GM11168 (cell line): ENCODE results near the gene RNF214.

Experiments
- in situ Hi-C: fragments of 300-500 bp; cut with MboI; formaldehyde crosslinking; loops from one replicate; pipeline ENCODE4 v1.12.0; 2022; ENCODE audit warnings: low sequenced_read_pairs; ENCODE audit not compliant: unreplicated experiment

The RNF214 gene

DNA sequence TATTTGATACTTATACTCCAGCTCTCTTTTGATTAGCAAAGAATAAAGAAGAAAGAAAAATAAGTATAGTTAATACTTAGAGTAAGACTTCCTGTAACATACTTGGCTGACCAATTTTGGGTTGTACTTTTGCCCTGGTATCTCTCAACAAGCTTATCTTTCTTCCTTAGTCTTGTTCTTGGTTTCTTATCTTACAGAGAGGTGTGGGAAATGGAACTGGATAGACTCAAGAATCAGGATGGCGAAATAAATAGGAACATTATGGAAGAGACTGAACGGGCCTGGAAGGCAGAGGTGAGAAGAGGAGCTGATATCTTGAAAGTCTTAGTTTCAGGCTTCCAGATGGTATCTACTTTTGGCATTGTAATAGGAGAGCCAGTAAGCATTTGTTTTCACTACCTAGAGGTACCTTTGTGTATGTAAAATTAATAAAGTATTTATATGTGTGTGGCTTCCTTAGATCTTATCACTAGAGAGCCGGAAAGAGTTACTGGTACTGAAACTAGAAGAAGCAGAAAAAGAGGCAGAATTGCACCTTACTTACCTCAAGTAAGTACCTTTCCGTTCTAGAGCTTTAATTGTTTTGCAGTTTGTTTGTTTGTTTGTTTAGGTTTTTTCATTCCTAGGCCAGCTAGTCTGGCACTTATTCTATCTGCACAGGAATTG is 47.4 kb downstream of the RNF214 start:
- in situ Hi-C loops, result loop anchor here (5.0 kb wide), 1 partner anchor 37 kb away; the partner anchor contains the start of gene BACE1

DNA sequence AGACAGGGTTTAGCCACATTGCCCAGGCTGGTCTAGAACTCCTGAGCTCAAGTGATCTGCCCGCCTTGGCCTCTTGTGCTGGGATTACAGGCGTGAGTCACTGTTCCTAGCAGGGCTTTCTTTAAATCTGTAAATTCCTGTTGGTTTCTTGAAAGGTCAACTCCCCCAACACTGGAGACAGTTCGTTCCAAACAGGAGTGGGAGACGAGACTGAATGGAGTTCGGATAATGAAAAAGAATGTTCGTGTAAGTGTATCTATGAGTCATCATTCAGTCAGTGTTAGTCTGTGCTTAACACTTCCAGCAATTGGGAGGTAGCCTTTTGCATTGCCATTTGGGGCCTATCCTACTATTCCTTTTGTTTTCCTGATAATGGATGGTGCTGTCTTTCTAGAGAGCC is 48.7 kb downstream of the RNF214 start:
- in situ Hi-C loops, result loop anchor here (5.0 kb wide), 1 partner anchor 36 kb away; the partner anchor contains the start of gene BACE1

DNA sequence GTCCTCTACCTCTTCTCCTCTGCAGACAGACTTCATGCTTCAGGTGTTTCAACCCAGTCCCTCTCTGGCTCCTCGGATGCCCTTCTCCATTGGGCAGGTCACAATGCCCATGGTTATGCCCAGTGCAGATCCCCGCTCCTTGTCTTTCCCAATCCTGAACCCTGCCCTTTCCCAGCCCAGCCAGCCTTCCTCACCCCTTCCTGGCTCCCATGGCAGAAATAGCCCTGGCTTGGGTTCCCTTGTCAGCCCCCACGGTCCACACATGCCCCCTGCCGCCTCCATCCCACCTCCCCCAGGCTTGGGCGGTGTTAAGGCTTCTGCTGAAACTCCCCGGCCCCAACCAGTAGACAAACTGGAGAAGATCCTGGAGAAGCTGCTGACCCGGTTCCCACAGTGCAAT is 49.4 kb downstream of the RNF214 start:
- in situ Hi-C loops, result loop anchor here (5.0 kb wide), 1 partner anchor 35 kb away; the partner anchor contains the start of gene BACE1

DNA sequence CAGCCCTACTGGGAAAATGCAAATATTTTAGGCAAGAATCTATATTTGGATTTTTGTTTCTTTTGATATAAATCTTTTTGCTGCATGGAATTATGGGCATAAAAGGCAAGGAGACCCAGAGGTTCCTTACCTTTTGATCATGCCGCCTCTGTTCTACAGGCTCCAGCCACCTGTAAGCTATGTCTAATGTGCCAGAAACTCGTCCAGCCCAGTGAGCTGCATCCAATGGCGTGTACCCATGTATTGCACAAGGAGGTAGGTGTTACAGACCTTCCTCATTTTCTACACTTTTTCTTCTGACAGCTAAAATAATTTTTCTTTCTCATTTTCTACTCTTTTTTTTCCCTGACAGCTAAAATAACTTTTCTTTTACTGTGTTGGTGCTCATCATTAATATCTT is 50.5 kb downstream of the RNF214 start:
- in situ Hi-C loops, result loop anchor here (5.0 kb wide), 1 partner anchor 34 kb away; the partner anchor contains the start of gene BACE1

DNA sequence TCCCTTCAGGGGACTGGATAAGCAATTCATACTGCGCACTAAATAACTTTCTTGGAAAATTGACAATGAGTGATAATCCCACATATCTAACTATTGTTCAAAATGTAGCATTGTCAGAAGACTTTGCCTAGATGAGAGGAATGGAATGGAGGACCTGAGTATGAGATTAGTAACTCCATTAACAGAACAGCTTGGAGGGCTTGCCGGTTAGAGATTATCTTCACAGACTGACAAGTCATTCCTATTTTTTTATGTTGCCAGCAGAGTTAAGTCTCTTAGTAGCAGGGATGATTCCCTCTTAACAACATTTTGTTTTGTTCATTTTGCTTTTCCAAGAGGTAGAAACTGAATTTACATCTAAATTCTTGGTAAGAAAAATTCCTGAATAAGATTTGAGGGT is 51.6 kb downstream of the RNF214 start:
- in situ Hi-C loops, result loop anchor here (5.0 kb wide), 1 partner anchor 33 kb away; the partner anchor contains the start of gene BACE1

DNA sequence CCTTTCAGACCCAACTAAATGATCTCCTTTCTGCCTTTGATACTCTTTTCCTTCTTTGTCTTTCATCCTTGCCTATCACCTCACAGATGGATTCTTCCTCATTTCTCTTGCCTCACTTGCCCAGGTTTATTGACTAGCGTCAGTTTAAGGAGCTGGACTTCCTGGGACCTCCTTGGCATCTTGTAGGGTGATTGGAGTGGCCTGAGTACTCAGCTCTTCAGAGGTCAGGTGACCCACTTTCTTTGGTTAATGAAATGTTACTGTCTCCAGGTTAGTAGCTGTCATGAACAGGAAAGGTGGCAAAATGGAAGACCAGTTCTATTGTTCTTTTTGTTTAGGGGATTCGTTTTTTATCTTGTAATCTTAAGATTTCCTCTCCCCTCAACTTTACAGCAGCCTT is 54.1 kb downstream of the RNF214 start:
- in situ Hi-C loops, result no loop called here

DNA sequence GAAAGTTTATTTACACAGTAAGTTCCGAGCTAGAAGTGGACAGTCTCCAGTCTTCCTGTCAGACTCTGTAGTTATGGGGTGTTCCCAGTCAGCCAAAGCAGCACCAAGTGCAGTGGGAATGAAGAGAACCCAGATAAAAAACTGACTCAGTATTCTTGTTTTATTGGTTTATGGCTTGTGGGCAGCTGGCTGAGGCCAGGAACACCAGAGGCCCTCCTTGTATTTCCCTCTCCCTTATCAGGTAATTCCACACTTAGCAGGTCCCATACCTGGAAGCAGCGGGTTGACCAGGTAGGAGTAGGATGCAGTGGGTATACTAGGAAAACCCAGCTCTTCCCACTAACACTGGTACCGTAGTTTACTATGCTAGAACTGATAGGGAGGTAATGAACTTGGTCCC is 55.2 kb downstream of the RNF214 start:
- in situ Hi-C loops, result no loop called here

DNA sequence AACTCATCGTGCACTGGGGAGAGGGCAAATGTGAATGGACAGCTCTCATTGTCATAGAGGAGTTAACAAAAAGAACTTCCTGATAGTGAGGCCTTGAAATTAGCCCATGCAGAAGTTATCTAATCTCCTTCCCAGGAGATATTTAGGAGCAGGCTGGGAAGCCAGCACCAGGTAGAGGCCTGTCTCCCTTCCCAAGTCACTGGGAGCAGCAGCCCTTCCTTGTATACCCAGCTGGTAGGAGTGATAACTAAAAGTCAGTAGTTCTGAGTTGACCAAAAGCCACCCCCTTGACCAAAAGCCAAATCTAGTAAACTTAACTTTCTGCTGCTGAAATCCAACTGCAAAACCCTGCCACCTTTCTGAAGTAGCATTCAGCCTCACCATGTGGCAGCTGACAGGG is 57.3 kb downstream of the RNF214 start:
- in situ Hi-C loops, result no loop called here

DNA sequence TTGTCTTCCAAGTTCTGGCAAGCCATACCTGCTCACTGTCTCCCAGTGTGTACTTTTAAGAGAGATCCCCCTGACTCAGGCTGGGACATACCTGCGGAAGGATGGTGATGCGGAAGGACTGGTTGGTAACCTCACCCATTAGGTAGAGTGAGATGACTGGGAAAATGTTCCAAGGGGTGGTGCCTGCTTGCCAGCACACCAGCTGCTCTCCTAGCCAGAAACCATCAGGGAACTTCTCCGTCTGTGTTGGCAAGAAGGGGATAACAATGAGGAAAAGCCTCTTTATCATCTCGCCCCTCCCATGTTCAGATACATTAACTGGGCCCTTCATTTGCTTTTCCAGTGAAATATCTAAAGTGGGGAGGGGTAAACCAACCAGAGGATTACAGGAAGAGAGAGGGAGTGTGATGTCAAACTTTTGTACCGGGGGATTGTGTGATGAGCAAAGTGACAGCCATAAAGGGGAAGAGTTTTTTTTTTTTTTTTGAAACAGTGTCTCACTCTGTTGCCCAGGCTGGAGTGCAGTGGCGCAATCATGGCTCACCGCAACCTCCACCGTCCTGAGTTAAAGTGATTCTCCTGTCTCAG is 58.4 kb downstream of the RNF214 start, which contains the start of gene BACE1-AS:
TSS of gene BACE1-AS (plus strand) at position 538 of the 588 bp plus-strand sequence.
- in situ Hi-C loops, result no loop called here

DNA sequence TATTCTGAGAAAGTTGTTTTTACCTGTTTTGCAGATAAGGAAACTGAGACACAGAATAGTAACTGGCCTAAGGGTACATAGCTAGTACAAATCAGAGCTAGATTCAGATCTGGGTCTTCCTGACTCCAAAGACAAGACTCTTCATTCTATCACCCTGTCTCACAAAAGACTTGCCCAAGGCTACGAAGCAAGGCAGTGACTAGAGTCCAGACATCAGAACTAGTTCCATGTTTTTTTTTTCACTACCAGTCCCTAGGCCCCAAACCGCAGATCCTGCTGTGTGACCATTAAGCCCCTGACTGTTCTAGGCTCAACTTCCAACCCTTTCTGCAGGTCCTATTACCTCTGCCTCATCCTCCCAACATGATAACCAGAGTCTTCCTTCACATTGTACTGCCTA is 60.1 kb downstream of the RNF214 start:
- in situ Hi-C loops, result no loop called here

DNA sequence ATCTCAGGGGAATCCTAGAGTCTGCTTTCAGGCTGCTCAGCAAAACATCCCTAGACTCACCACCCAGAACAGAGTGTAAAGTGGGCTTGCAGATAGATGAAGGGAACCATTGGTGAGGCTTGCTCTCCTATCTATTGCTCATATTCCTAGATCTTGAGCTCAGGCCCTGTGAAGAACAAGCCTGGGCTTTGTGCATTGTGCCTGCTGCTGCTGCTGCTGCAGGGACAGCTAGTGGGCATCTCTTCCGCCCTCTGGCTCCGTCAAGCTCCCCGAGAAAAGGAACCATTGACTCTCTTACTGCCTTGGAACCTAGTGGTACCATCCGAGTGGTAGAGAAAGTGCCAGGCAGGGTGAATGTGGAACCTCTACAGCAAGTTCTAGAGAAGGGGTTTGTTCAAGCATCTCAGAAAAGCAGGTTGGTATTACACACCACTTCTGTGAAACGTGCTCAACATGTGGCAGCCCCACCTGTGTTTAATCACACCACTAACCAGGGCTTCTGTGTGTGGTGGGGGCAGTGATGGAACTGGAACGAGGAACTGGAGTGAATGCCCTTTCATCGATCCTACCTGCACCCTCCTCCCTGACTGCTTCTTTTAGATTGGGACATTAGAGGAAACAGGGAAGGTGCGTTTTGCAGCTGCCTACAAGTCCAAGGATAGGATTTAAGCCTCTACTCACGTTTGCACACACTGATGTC is 63.1 kb downstream of the RNF214 start:
- in situ Hi-C loops, result no loop called here

DNA sequence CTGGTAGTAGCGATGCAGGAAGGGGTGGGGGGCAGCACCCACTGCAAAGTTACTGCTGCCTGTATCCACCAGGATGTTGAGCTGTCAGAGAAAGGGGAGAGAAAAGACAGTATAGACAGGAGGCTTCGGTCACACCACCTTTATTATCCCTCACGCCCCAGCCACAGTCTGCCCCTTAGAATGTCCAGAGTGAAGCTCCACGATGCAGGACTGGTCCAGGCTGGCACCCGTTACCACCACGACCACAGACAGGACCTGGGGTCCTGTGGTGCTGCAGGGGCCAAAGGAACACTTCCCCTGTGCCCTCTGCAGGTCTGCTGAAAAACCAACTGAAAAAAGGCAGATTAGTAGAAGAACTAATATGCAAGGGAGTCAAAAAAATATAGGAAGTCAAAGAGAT is 64.4 kb downstream of the RNF214 start:
- in situ Hi-C loops, result no loop called here

DNA sequence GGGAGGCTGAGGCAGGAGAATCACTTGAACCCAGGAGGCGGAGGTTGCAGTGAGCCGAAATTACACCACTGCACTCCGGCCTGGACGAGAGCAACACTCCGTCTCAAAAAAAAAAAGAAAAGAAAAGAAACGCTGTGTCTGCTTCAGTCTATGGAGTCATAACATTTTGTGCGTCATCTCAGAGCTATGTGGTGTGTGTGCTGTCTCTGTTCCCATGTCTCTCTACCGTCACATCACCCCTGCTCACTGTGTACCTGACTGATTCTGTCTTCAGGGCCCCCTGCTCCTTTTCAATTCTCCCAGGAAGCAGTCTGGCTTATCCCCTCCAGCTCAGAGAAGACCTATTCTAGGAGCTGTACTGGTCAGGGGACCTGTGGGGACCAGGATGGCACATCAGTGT is 65.7 kb downstream of the RNF214 start:
- in situ Hi-C loops, result no loop called here

DNA sequence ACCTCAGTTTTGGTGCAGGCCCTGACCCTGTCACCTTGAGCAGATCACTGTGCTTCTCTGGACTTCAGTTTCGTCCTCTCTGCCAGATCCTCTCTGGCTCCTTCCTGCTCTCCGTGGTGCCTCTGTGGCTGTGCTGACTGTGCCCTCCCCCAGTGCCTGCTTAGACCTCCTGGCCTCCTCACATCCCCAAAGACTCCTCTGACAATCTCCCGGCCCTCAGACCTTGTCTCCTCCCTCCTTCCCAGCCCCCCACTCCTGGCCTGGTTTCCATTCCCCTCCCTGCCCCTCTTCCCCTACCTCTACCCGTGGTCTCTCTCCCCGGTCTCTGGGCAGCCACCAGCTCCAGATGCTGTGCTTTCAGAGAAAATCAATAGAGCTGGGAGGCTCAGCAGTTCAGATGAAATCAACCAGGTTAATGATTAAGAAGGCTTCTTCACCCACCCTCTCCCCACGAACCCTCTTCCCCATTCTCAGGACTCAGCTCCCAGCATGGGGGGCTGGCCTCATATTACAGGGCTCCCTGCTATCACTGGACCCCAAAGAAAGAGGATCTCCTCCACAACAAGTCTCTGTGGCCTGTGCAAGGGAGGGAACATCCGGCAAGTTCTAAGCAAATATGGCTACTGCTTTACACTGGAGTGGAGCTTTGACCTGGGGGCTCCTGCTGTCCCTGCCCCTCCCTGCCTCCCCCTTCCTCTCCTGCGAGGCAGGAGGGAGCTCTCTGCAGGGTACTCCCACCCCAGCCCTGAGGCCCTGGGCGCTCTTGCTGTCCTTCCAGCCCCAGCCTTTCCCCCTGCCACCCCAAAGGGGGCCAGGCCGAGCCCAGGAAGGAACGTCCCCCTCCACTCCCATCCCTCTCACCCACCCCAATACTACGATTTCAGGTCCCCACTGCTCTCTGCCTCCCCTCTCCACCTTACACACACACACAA is 67.1 kb downstream of the RNF214 start:
- in situ Hi-C loops, result no loop called here

DNA sequence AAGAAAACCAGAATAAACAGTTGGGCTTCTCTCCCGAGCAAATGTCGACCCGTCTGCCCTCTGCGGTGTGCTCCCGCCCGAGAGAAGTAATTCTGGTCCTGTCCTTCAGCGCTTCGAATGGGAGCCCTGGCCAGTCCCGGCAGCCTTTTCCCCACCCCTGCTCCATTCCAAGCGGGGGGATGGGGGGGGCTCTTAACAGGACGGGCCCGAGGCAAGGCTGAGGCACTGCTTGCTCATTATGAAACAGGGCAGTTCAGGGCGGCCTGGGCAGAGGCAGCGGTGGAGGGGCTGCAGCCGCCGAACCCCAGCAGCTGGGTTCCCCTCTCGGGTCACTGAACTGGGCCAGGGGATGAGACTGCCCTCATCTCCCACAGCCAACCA is 67.8 kb downstream of the RNF214 start:
- in situ Hi-C loops, result no loop called here

DNA sequence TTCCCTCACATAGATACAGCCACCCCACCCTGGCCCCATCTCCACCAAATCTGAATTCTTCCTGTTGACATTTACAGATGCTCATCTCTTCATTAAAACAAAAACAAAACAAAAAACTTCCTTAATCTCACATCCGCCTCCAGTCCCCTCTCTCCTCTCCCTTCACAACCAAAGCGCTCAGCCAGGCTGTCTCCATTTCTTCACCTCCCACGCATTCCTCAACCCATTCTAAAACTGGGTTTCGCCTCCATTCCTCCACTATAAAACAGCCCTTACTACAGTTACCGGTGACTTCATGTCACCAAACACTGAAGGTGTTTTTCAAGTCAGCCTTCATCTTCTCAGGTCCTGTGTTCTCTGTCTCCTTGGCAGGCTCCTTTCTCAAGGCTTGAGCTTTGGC is 68.3 kb downstream of the RNF214 start:
- in situ Hi-C loops, result no loop called here

DNA sequence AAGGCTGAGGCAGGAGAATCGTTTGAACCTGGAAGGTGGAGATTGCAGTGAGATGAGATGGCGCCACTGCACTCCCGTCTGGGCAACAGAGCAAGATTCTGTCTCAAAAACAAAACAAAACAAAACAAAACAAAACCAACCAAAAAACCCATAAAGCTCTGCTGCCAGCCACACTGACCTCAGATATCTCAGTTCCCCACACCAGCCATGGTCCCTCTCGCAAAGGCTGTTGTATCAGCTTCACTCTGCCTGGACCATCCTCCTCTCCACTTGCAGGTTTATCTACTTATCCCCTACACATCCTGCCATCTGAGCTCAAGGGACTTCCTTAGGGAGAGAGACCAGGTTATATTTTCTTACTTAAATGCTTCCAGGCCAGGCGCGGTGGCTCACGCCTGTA is 69.8 kb downstream of the RNF214 start:
- in situ Hi-C loops, result no loop called here

DNA sequence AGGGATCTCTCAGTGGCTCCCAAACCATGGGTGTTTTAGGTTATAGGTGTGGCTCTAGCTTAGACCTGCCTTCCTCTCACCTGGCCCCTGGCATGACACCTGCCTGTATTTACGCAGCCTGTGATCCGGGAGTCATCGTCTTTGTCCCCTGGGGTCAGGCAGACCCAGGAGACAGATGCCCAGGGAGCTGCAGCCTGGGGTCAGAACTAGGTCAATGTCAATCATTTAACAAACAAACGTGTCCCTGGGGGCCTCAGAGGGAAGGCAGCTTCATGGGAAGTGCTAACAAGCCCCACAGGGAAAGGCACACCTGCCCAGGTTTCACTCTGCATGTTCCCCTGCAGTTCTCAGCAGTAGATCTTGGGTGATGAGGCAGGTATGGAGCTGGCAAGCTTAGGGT is 70.6 kb downstream of the RNF214 start:
- in situ Hi-C loops, result no loop called here

DNA sequence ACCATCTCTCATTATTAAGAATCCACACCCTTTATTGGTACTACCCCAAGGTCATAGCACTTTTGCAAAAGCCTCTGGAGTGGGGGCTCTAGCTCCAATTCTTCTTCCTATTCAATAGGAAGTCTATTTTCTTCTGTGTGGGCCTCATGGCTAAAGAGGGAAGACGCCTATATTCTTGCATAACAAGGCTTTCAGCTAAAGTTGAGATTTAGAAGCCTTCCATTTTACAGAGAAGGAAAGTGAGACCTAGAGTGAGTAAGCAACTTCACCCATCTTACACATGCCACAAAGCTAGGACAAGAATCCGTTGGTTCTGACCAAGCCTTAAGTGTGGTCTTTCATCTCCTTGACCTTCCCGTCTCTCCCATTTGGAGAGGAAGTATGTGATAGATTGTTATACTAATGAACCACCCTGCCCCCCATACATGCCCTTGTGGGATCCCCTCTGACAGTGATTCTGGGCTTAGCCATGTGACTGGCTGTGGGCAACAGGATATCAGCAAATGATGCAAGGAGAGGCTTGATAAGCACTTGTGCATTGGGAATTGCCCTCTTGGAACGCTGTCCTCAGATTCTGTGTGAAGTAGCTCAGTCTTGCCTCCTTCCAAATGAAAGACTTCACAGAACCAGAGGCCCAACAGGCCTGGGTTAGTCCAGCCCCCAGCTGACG is 71.3 kb downstream of the RNF214 start:
- in situ Hi-C loops, result no loop called here

DNA sequence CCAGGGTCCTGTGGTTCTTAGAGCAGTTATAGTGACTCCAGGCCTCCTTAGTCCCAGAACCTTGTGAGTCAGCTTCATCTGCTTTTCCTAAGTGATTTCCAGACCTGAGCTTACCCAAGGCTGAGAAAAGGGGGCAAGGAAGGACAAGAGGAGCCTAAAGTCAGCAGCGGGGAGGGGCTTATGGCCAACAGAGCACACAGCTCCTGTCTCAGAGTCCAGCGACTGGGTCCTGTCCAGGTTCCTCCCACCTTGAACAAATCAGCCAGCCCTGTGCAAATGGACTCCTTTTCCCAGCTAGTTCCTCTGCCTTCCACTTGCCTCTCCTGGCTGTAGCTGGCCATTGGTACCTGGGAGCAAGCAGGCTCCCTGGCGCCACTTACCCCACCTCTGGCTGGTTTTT is 72.7 kb downstream of the RNF214 start:
- in situ Hi-C loops, result no loop called here
